Pancreas (tissue), 10 donors: ENCODE data around the gene MOB3A. TPM values are rescaled to one million over a fixed set of nuclear protein-coding genes. Genes with fewer than 3 reads are reported as not detected.

Experiments
- ATAC-seq, 4 donors: fragments of 200-7000 bp; cut with Tn5 transposase; one replicate each; pipeline versions ENCODE4 v1.8.0 to v1.9.1; 2020; ENCODE audit warnings: mild to moderate bottlenecking in 4 of 4, moderate library complexity in 4 of 4
- DNase-seq, 6 donors: peaks; one replicate each; pipeline ENCODE4 v3.0.0-alpha.2; 2020
- FAIRE-seq: peaks from 2 replicates; lab custom pipeline; 2012; peaks lifted over from hg19 to GRCh38; lab: Jason Lieb, UNC
- H3K27ac ChIP-seq, 4 donors: fragments of 200-600 bp; sonication (generic); 1 replicate in 3 of 4; 2 replicates in 1 of 4; pipeline versions ENCODE4 v1.5.0 to v1.8.0; 2020
- H3K27me3 ChIP-seq, 4 donors: fragments of 200-600 bp; one replicate each; pipeline ENCODE4 v1.8.0; 2021
- H3K36me3 ChIP-seq, 3 donors: fragments of 200-600 bp; sonication (generic) in 1 of 3; one replicate each; pipeline versions ENCODE4 v1.5.0 to v1.8.0; 2020 to 2021
- H3K4me1 ChIP-seq, 3 donors: fragments of 200-600 bp; one replicate each; pipeline ENCODE4 v1.8.0; 2021
- H3K4me3 ChIP-seq, 4 donors: fragments of 200-600 bp; sonication (generic) in 2 of 4; one replicate each; pipeline versions ENCODE4 v1.5.0 to v1.8.0; 2020 to 2021
- H3K9me3 ChIP-seq, 4 donors: fragments of 200-600 bp; one replicate each; pipeline ENCODE4 v1.8.0; 2021
- WGBS, 2 donors: extraction: QIAGEN DNeasy Blood & Tissue Kit; methylation state at CpG; one replicate each; pipeline ENCODE4 v1.1.7; 2013; 5-methylcytosine and 5-hydroxymethylcytosine counted together
- intact Hi-C, 3 donors: fragments of 100-400 bp; cut with DNase I; formaldehyde crosslinking; loops; one replicate each; pipeline versions ENCODE4 v1.11.1 to v1.14.2; 2022
- polyA plus RNA-seq, 2 donors: library from polyadenylated mRNA; stranded (reverse); fragments of 200-250 nt; gene quantifications; one replicate each; pipeline ENCODE4 v1.2.3, GENCODE V29; 2013
- total RNA-seq, 6 donors: library from RNA; stranded (reverse); fragmentation: NEBNext Ultra II Directional in 4 of 6; extraction: Animal tissue kit (Norgen Biotek cat#: 25700) in 4 of 6; gene quantifications; one replicate each; pipeline versions ENCODE4 v1.2.1 to v1.2.4, GENCODE V29; 2021 to 2023
- TF ChIP-seq, protein P1 (sequence below), 4 donors: fragments of 200-600 bp; sonication (generic) in 3 of 4; IDR thresholded peaks; one replicate each; pipeline versions ENCODE4 v1.5.0 to v1.8.0; 2021; ENCODE audit warnings: antibody characterized with exemption in 4 of 4
- donor health status: healthy with polysubstance abuse.
- donor health status: DM: no; HTN: no; CAD: no; lungs with moderate emphysema.
- donor health status: DM: no; HTN: no; CAD: no.
- donor health status: control.
- donor health status: control.
- donor health status: Bipolar disorder and iron deficiency.
- donor health status: DM: yes; HTN: yes; CAD: no.
- donor health status: DM: no; HTN: no; CAD: no.
- donor health status: DM: no; HTN: no; CAD: no.
- donor health status: DM: yes; HTN: yes; CAD: no.

MOB3A gene
- total and polyA plus RNA-seq, 8 donors, result 9.2 to 26.0 (median 16.6) TPM

DNA sequence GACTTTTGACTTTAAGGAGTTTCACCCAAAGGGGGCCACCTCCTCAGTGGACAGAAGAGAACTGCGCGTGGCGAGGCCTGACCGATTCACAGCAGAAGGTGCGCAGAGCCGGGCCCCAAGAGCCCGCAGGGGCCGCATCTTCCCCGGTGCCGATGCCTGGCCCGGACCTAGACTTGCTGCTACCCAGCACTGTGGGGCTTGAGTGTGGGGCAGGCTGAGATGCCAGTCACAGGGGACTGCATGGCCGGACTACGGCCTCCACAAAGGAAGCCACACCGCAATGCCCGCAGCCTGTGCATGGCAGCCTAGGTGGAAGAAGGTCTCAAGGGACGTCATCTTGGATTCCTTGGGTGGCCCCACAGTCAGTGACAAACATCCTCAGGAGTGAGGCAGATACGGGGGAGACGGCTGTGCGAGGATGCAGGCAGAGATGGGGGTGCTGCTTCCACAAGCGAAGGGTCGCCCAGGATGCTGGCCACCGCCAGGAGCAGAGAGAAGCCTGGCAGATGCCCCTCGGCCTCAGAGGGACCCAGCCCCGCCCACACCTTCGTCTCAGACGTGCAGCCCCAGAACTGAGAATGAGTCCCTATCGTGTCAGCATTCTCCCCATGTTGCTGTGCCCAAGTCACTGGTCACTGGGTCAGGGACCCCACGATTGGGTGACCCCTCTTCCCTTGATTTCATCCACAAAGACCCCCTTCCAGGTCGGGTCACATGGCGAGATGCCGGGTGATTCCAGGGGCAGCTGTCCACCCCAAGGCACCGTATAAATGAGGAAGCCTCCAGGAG is 16.9 kb downstream of the MOB3A start:
- TF ChIP-seq, protein P1, sequence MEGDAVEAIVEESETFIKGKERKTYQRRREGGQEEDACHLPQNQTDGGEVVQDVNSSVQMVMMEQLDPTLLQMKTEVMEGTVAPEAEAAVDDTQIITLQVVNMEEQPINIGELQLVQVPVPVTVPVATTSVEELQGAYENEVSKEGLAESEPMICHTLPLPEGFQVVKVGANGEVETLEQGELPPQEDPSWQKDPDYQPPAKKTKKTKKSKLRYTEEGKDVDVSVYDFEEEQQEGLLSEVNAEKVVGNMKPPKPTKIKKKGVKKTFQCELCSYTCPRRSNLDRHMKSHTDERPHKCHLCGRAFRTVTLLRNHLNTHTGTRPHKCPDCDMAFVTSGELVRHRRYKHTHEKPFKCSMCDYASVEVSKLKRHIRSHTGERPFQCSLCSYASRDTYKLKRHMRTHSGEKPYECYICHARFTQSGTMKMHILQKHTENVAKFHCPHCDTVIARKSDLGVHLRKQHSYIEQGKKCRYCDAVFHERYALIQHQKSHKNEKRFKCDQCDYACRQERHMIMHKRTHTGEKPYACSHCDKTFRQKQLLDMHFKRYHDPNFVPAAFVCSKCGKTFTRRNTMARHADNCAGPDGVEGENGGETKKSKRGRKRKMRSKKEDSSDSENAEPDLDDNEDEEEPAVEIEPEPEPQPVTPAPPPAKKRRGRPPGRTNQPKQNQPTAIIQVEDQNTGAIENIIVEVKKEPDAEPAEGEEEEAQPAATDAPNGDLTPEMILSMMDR (IDR thresholded peaks at IDR 0.05), result no peak
- no peaks in the 10 kb centered on the region for H3K27me3 ChIP-seq
- H3K9me3 ChIP-seq, result no peaks in the 10 kb centered on the region
- WGBS, 2 donors, result 93 to 94% methylated on average over 32 of the region's 32 CpGs
- H3K4me1 ChIP-seq, result no peaks in the 10 kb centered on the region
- no peak for DNase-seq
- intact Hi-C loops, result loop anchor here in 1 of 3 donors (10.0 kb wide), 1 partner anchor 184 kb away; no protein-coding TSS in a partner anchor
- H3K36me3 ChIP-seq, result peaks cover 0 to 22% (median 0%) of the 10 kb centered on the region in 3 donors
- ATAC-seq, result no peak
- H3K27ac ChIP-seq, result no peak overlapping the region
- no peak for FAIRE-seq
- no peak overlapping the region for H3K4me3 ChIP-seq

DNA sequence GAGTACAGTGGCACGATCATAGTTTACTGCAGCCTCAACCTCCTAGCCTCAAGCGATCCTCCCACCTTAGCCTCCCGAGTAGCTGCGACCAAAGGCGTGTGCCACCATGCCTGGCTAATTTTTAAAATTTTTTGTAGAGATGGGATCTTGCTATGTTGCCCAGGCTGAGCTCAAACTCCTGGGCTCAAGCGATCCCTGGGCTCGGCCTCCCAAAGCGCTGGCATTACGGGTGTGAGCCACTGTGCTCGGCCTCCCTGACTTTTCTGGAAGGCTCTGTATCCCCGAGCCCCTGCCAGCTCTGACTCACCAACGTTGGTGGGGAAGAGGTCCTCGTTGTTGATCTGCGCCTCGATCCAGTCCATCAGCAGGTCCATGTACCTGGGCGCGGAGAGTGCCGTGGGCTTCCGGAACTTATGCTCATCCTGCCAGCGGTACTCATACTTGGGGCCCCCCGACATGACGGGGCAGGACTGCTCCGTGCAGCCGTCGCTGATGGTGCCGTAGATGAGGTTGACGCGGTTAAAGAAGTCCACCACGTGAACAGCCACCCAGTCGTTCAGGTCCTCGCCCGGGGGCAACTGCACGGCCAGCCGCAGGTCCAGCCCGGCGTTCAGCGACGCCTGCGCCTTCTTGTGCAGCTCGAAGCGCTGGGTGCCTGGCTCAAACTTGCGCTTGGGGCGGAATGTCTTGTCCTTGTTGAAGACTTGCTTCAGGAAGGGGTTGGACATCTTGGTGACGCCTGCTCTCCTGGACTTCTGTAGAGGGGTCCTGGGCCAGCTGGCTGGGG is 18.1 kb downstream of the MOB3A start:
- no peaks in the 10 kb centered on the region for H3K9me3 ChIP-seq
- intact Hi-C loops, result loop anchor here in 1 of 3 donors (10.0 kb wide), 1 partner anchor 183 kb away; no protein-coding TSS in a partner anchor
- no peak for ATAC-seq
- TF ChIP-seq, protein P1 (IDR thresholded peaks at IDR 0.05), result no peak
- no peak overlapping the region for H3K27ac ChIP-seq
- WGBS, 2 donors, result 95 to 97% methylated on average over 44 of the region's 44 CpGs
- H3K4me1 ChIP-seq, result no peaks in the 10 kb centered on the region
- no peak for FAIRE-seq
- no peak for DNase-seq
- peaks cover 0 to 23% (median 0%) of the 10 kb centered on the region in 3 donors for H3K36me3 ChIP-seq
- H3K4me3 ChIP-seq, result no peak overlapping the region
- no peaks in the 10 kb centered on the region for H3K27me3 ChIP-seq

DNA sequence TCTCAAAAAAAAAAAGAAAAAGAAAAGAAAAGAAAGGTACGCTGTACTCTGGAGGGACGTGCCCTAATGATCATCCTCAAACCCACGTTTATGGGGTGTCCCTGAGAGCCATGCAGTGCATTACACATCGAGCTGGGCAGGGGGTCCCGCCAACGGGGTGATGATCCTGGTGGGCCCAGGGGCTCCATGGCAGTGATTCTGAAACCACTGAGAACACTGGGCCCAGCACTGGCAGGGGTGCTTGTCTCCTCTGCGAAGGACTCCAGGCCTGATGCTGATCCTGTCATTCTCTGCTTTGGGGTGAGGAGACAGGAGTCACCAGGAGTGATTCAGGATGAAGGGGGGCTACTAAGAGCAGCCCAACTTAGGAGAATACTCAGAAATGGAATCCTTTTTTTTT is 18.7 kb downstream of the MOB3A start:
- Histone ChIP-seq H3K4me3 (no peak overlapping the region), H3K27me3 (no peaks in the 10 kb centered on the region), H3K4me1 (no peaks in the 10 kb centered on the region), H3K36me3 (peaks cover 0 to 26% (median 0%) of the 10 kb centered on the region in 3 donors), H3K27ac (no peak overlapping the region), H3K9me3 (no peaks in the 10 kb centered on the region)
- FAIRE-seq, result no peak
- ATAC-seq, result no peak
- WGBS, 2 donors, result 91 to 92% methylated on average over 7 of the region's 7 CpGs
- TF ChIP-seq, protein P1 (IDR thresholded peaks at IDR 0.05), result no peak
- intact Hi-C loops, result loop anchor here in 1 of 3 donors (10.0 kb wide), 1 partner anchor 183 kb away; no protein-coding TSS in a partner anchor
- DNase-seq, result no peak

DNA sequence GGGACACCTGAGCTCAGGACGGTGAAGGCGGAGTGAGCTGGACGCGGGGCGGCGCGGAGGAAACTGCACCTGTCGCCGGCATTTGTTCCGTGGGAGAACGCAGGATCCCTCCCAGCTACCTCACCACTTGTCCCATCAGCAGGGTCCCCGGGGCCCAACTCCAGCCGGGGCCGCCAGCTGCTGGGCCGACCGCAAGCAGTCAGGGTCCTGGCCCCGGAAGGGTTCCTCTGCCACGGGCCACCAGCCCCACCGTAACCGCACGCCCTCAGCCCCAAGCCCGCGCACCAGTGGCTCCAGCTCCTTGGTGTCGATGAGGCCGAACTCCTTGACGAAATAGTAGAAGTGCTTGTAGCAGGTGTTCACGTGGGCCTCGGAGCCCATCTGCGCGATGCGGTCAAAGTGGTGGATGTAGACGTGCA is 19.6 kb downstream of the MOB3A start:
- Histone ChIP-seq H3K4me3 (no peak overlapping the region), H3K9me3 (no peaks in the 10 kb centered on the region), H3K27me3 (no peaks in the 10 kb centered on the region), H3K27ac (no peak overlapping the region), H3K4me1 (no peaks in the 10 kb centered on the region), H3K36me3 (peaks cover 0 to 33% (median 0%) of the 10 kb centered on the region in 3 donors)
- TF ChIP-seq, protein P1 (IDR thresholded peaks at IDR 0.05), result no peak
- intact Hi-C loops, result loop anchor here in 1 of 3 donors (10.0 kb wide), 1 partner anchor 182 kb away; no protein-coding TSS in a partner anchor
- no peak for FAIRE-seq
- 96 to 97% methylated on average over 32 of the region's 32 CpGs for WGBS, 2 donors
- DNase-seq, result peak in 1 of 6 donors; percentile 21
- ATAC-seq, result no peak
